Measurements from ENCODE around the gene AP5S1. TPM values are rescaled to one million over a fixed set of nuclear protein-coding genes. Genes with fewer than 3 reads are reported as not detected.

The AP5S1 gene
- total RNA-seq = 15.4 and 21.5 TPM in 2 replicates

GRCh38 chr20:3820048-3820900 lies at the start of gene AP5S1:
TSS of gene AP5S1 (plus strand) at chr20:3820547. CDS start at chr20:3822118, 1,571 bp downstream.
- peak; percentile 92 to 98 for DNase-seq (ENCODE audit: low read depth in 2 of 2)

- no peak for DNase-seq (ENCODE audit: low read depth in 2 of 2)
Measured at GRCh38 chr20:3771552-3772058, 48.7 kb upstream of the AP5S1 start.

- DNase-seq (ENCODE audit: low read depth in 2 of 2) = no peak
Measured at GRCh38 chr20:3775457-3776108, 44.8 kb upstream of the AP5S1 start.

- no peak for DNase-seq (ENCODE audit: low read depth in 2 of 2)
Measured at GRCh38 chr20:3777381-3777715, 43.0 kb upstream of the AP5S1 start.

GRCh38 chr20:3777716-3778629 lies 42.4 kb upstream of the AP5S1 start:
- DNase-seq (ENCODE audit: low read depth in 2 of 2) = peak in 1 of 2 donors; percentile 33

GRCh38 chr20:3778976-3779375 lies 41.4 kb upstream of the AP5S1 start:
- no peak for DNase-seq (ENCODE audit: low read depth in 2 of 2)

- peak; percentile 79 to 90 for DNase-seq (ENCODE audit: low read depth in 2 of 2)
Measured at GRCh38 chr20:3781153-3781910, 39.0 kb upstream of the AP5S1 start, which contains the start of gene SPEF1. TSS of gene SPEF1 (minus strand) at chr20:3781448. CDS start at chr20:3781287, 161 bp downstream.

GRCh38 chr20:3782597-3782996 lies 37.8 kb upstream of the AP5S1 start:
- DNase-seq (ENCODE audit: low read depth in 2 of 2) = no peak

- DNase-seq (ENCODE audit: low read depth in 2 of 2) = no peak
Measured at GRCh38 chr20:3783068-3783489, 37.3 kb upstream of the AP5S1 start.

GRCh38 chr20:3783511-3784195 lies 36.7 kb upstream of the AP5S1 start:
- no peak for DNase-seq (ENCODE audit: low read depth in 2 of 2)

- no peak for DNase-seq (ENCODE audit: low read depth in 2 of 2)
Measured at GRCh38 chr20:3784216-3784853, 36.0 kb upstream of the AP5S1 start.

- DNase-seq (ENCODE audit: low read depth in 2 of 2) = no peak
Measured at GRCh38 chr20:3784863-3785239, 35.5 kb upstream of the AP5S1 start.

- DNase-seq (ENCODE audit: low read depth in 2 of 2) = peak in 1 of 2 donors; percentile 46
Measured at GRCh38 chr20:3785240-3786125, 34.9 kb upstream of the AP5S1 start.

- DNase-seq (ENCODE audit: low read depth in 2 of 2) = peak in 1 of 2 donors; percentile 71
Measured at GRCh38 chr20:3786126-3786484, 34.2 kb upstream of the AP5S1 start.

- peak; percentile 50 to 88 for DNase-seq (ENCODE audit: low read depth in 2 of 2)
Measured at GRCh38 chr20:3786665-3787323, 33.6 kb upstream of the AP5S1 start, which contains the start of gene CENPB. TSS of gene CENPB (minus strand) at chr20:3786740. CDS start at chr20:3786483, 257 bp downstream.

GRCh38 chr20:3787324-3788014 lies 32.9 kb upstream of the AP5S1 start:
- no peak for DNase-seq (ENCODE audit: low read depth in 2 of 2)

- DNase-seq (ENCODE audit: low read depth in 2 of 2) = no peak
Measured at GRCh38 chr20:3788685-3789155, 31.6 kb upstream of the AP5S1 start.

Measured in dermis microvascular lymphatic vessel endothelial cell (primary cell).